HepG2 (cell line): ENCODE measurements around the gene GDF15. TPM values are rescaled to one million over a fixed set of nuclear protein-coding genes. Genes with fewer than 3 reads are reported as not detected.

Source experiments
- BCL6 ChIP-seq: IDR thresholded peaks from 2 replicates; pipeline ENCODE4 v1.6.1; 2016; ENCODE audit warnings: missing genetic modification reagents, missing compliant biosample characterization
- CBFB ChIP-seq: sonication (generic); formaldehyde crosslinking; IDR thresholded peaks from 2 replicates; pipeline ENCODE4 v1.4.0; 2020; ENCODE audit warnings: missing genetic modification reagents
- CHCHD3 ChIP-seq: sonication (generic); formaldehyde crosslinking; IDR thresholded peaks from 2 replicates; pipeline ENCODE4 v1.8.0; 2022; ENCODE audit warnings: mild to moderate bottlenecking, missing genetic modification reagents, moderate library complexity
- FOXC1 ChIP-seq: sonication (generic); formaldehyde crosslinking; IDR thresholded peaks from 2 replicates; pipeline ENCODE4 v1.8.0; 2022; ENCODE audit warnings: mild to moderate bottlenecking, missing genetic modification reagents, borderline replicate concordance
- HINFP ChIP-seq: sonication (generic); formaldehyde crosslinking; IDR thresholded peaks from 2 replicates; pipeline ENCODE4 v1.4.0; 2020; ENCODE audit warnings: low read depth, mild to moderate bottlenecking, missing genetic modification reagents
- IRX3 ChIP-seq: sonication (generic); formaldehyde crosslinking; IDR thresholded peaks from 2 replicates; pipeline ENCODE4 v1.8.1; 2023; ENCODE audit warnings: mild to moderate bottlenecking, low read depth, missing genetic modification reagents, borderline replicate concordance
- JDP2 ChIP-seq: sonication (generic); formaldehyde crosslinking; IDR thresholded peaks from 2 replicates; pipeline ENCODE4 v1.8.1; 2022; ENCODE audit warnings: missing genetic modification reagents, borderline replicate concordance
- KLF15 ChIP-seq: sonication (generic); formaldehyde crosslinking; IDR thresholded peaks from 2 replicates; pipeline ENCODE4 v1.8.1; 2023; ENCODE audit warnings: borderline replicate concordance, mild to moderate bottlenecking, inconsistent platforms, missing genetic modification reagents, mixed read lengths
- MAF1 ChIP-seq: sonication (generic); formaldehyde crosslinking; IDR thresholded peaks from 2 replicates; pipeline ENCODE4 v1.5.0; 2020; ENCODE audit warnings: missing genetic modification reagents, borderline replicate concordance
- MAFF ChIP-seq: IDR thresholded peaks from 2 replicates; pipeline ENCODE4 v1.6.1; 2011; ENCODE audit warnings: low read depth, low read length, improper control_type of control experiment
- MLLT10 ChIP-seq: sonication (generic); formaldehyde crosslinking; IDR thresholded peaks from 2 replicates; pipeline ENCODE4 v1.4.0; 2020; ENCODE audit warnings: missing genetic modification reagents
- NFE2L1 ChIP-seq: sonication (generic); formaldehyde crosslinking; IDR thresholded peaks from 2 replicates; pipeline ENCODE4 v1.4.0; 2020; ENCODE audit warnings: missing genetic modification reagents, mild to moderate bottlenecking, borderline replicate concordance
- NKX3-1 ChIP-seq: sonication (generic); formaldehyde crosslinking; IDR thresholded peaks from 2 replicates; pipeline ENCODE4 v1.5.0; 2020; ENCODE audit warnings: missing genetic modification reagents
- PPARG ChIP-seq: conservative IDR thresholded peaks from 2 replicates; pipeline ENCODE4 v1.6.1; 2016; ENCODE audit warnings: missing biosample characterization, missing genetic modification reagents
- SMAD1 ChIP-seq: sonication (generic); formaldehyde crosslinking; IDR thresholded peaks from 2 replicates; pipeline ENCODE4 v1.4.0; 2020; ENCODE audit warnings: missing genetic modification reagents, low read depth, mild to moderate bottlenecking, borderline replicate concordance
- TRIM24 ChIP-seq: sonication (generic); formaldehyde crosslinking; IDR thresholded peaks from 2 replicates; pipeline ENCODE4 v1.8.0; 2022; ENCODE audit warnings: mild to moderate bottlenecking, missing genetic modification reagents
- ZNF556 ChIP-seq: sonication (generic); formaldehyde crosslinking; IDR thresholded peaks from 2 replicates; pipeline ENCODE4 v1.4.0; 2020; ENCODE audit warnings: mild to moderate bottlenecking, missing genetic modification reagents, borderline replicate concordance
- ZNF605 ChIP-seq: sonication (generic); formaldehyde crosslinking; IDR thresholded peaks from 2 replicates; pipeline ENCODE4 v1.8.0; 2022; ENCODE audit warnings: mild to moderate bottlenecking, missing genetic modification reagents
- ZNF720 ChIP-seq: sonication (generic); formaldehyde crosslinking; IDR thresholded peaks from 2 replicates; pipeline ENCODE4 v1.4.0; 2020; ENCODE audit warnings: missing genetic modification reagents
- ZSCAN25 ChIP-seq: sonication (generic); formaldehyde crosslinking; IDR thresholded peaks from 2 replicates; pipeline ENCODE4 v1.8.0; 2022; ENCODE audit warnings: mild to moderate bottlenecking, missing genetic modification reagents
- polyA plus RNA-seq, 8 experiments: library from polyadenylated mRNA; depleted of rRNA in 3 of 8; stranded (reverse) in 7 of 8; unstranded in 1 of 8; fragments of >200 nt; fragmentation: Illumina TruSeq in 4 of 8; extraction: Trizol in 4 of 8; gene quantifications; 2 replicates each; pipeline versions ENCODE4 v1.2.1 to v1.2.3, GENCODE V29; 2011 to 2016; ENCODE audit warnings: low read depth in 4 of 8, missing spikeins in 1 of 8, mixed read lengths in 1 of 8; ENCODE audit not compliant: insufficient read depth in 1 of 8
- total RNA-seq, 5 experiments: library from RNA; depleted of rRNA; stranded (reverse); fragments of >200 nt; fragmentation: Illumina TruSeq; extraction: Trizol; gene quantifications; 2 replicates each; pipeline ENCODE4 v1.2.3, GENCODE V29; 2016; ENCODE audit warnings: low read depth in 1 of 5
- TF ChIP-seq, protein P1 (sequence below): sonication (generic); formaldehyde crosslinking; IDR thresholded peaks from 2 replicates; pipeline ENCODE4 v1.5.1; 2020; ENCODE audit warnings: mild to moderate bottlenecking, missing genetic modification reagents
- TF ChIP-seq, protein P2 (sequence below): sonication (generic); formaldehyde crosslinking; IDR thresholded peaks from 2 replicates; pipeline ENCODE4; 2020; ENCODE audit warnings: missing genetic modification reagents, mild to moderate bottlenecking, borderline replicate concordance

The GDF15 gene
- total and polyA plus RNA-seq, 2 of the 13 experiments (the other 11 are each of a cell fraction or from before 2014, with no cell fraction given) = 146 to 422 TPM

- TF ChIP-seq KLF15 (CRISPR knock-in tag) = no peak
- TF ChIP-seq HINFP = no peak
- TF ChIP-seq ZSCAN25 (CRISPR knock-in tag) = 0 out of 2 replicates have a peak, but pooled peaks have one; percentile 28
- peak; percentile 48; the same call in 1 of the 2 replicates for TF ChIP-seq ZNF556
- TF ChIP-seq PPARG (CRISPR knock-in tag) = no peak
- TF ChIP-seq TRIM24 = no peak
- no peak for TF ChIP-seq FOXC1 (CRISPR knock-in tag)
- TF ChIP-seq ZNF605 (CRISPR knock-in tag) = no peak; the same call in 1 of the 2 replicates
- TF ChIP-seq, protein P1, sequence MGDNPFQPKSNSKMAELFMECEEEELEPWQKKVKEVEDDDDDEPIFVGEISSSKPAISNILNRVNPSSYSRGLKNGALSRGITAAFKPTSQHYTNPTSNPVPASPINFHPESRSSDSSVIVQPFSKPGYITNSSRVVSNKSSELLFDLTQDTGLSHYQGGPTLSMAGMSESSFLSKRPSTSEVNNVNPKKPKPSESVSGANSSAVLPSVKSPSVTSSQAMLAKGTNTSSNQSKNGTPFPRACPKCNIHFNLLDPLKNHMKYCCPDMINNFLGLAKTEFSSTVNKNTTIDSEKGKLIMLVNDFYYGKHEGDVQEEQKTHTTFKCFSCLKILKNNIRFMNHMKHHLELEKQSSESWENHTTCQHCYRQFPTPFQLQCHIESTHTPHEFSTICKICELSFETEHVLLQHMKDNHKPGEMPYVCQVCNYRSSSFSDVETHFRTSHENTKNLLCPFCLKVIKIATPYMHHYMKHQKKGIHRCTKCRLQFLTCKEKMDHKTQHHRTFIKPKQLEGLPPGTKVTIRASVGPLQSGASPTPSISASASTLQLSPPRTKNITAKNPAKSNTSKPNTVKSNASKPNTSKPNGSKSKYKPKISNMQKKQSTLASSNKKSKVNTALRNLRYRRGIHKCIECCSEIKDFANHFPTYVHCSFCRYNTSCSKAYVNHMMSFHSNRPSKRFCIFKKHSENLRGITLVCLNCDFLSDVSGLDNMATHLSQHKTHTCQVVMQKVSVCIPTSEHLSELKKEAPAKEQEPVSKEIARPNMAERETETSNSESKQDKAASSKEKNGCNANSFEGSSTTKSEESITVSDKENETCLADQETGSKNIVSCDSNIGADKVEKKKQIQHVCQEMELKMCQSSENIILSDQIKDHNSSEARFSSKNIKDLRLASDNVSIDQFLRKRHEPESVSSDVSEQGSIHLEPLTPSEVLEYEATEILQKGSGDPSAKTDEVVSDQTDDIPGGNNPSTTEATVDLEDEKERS = no peak
- TF ChIP-seq, protein P2, sequence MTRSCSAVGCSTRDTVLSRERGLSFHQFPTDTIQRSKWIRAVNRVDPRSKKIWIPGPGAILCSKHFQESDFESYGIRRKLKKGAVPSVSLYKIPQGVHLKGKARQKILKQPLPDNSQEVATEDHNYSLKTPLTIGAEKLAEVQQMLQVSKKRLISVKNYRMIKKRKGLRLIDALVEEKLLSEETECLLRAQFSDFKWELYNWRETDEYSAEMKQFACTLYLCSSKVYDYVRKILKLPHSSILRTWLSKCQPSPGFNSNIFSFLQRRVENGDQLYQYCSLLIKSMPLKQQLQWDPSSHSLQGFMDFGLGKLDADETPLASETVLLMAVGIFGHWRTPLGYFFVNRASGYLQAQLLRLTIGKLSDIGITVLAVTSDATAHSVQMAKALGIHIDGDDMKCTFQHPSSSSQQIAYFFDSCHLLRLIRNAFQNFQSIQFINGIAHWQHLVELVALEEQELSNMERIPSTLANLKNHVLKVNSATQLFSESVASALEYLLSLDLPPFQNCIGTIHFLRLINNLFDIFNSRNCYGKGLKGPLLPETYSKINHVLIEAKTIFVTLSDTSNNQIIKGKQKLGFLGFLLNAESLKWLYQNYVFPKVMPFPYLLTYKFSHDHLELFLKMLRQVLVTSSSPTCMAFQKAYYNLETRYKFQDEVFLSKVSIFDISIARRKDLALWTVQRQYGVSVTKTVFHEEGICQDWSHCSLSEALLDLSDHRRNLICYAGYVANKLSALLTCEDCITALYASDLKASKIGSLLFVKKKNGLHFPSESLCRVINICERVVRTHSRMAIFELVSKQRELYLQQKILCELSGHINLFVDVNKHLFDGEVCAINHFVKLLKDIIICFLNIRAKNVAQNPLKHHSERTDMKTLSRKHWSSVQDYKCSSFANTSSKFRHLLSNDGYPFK = no peak
- TF ChIP-seq NKX3-1 (CRISPR knock-in tag) = no peak
- TF ChIP-seq CBFB = no peak
- no peak for TF ChIP-seq CHCHD3 (CRISPR knock-in tag)
- TF ChIP-seq JDP2 (CRISPR knock-in tag) = no peak
- no peak for TF ChIP-seq MAF1 (CRISPR knock-in tag)
- TF ChIP-seq MLLT10 = no peak
- TF ChIP-seq MAFF = no peak
- 0 out of 2 replicates have a peak, but pooled peaks have one; percentile 44 for TF ChIP-seq IRX3 (CRISPR knock-in tag)
- TF ChIP-seq SMAD1 (CRISPR knock-in tag) = no peak
- TF ChIP-seq ZNF720 (CRISPR knock-in tag) = no peak
- TF ChIP-seq BCL6 (CRISPR knock-in tag) = peak; percentile 40; the same call in 1 of the 2 replicates
- no peak for TF ChIP-seq NFE2L1 (CRISPR knock-in tag)
These were observed 10.7 kb downstream of the GDF15 start (continued) for GRCh38 chr19:18396471-18397241.
